Ishikawa (cell line): Measurements from ENCODE around the gene RNFT2.

Source experiments
- CEBPB ChIP-seq: IDR thresholded peaks from 2 replicates; pipeline ENCODE4 v1.6.1; 2012
- CREB1 ChIP-seq: IDR thresholded peaks from 2 replicates; pipeline ENCODE4 v1.6.1; 2012; ENCODE audit warnings: low read depth
- EGR1 ChIP-seq: IDR thresholded peaks from 2 replicates; pipeline ENCODE4 v1.6.1; 2012
- EP300 ChIP-seq: IDR thresholded peaks from 2 replicates; pipeline ENCODE4 v1.6.1; 2012; ENCODE audit warnings: borderline replicate concordance
- FOXM1 ChIP-seq: IDR thresholded peaks from 2 replicates; pipeline ENCODE4 v1.6.1; 2012; ENCODE audit warnings: low read depth, borderline replicate concordance
- NFIC ChIP-seq: IDR thresholded peaks from 2 replicates; pipeline ENCODE4 v1.6.1; 2012
- RAD21 ChIP-seq: IDR thresholded peaks from 2 replicates; pipeline ENCODE4 v1.6.1; 2012; ENCODE audit warnings: low read depth
- TAF1 ChIP-seq: IDR thresholded peaks from 2 replicates; pipeline ENCODE4 v1.6.1; 2012; ENCODE audit warnings: low read depth, mild to moderate bottlenecking
- TCF12 ChIP-seq: IDR thresholded peaks from 2 replicates; pipeline ENCODE4 v1.6.1; 2012; ENCODE audit warnings: low read depth
- TEAD4 ChIP-seq: IDR thresholded peaks from 2 replicates; pipeline ENCODE4 v1.6.1; 2012
- USF1 ChIP-seq: IDR thresholded peaks from 2 replicates; pipeline ENCODE4 v1.6.1; 2012
- YY1 ChIP-seq: IDR thresholded peaks from 2 replicates; pipeline ENCODE4 v1.6.1; 2012; ENCODE audit warnings: low read depth
- ZBTB7A ChIP-seq: IDR thresholded peaks from 2 replicates; pipeline ENCODE4 v1.6.1; 2012; ENCODE audit warnings: low read depth
- TF ChIP-seq, protein P1 (sequence below): IDR thresholded peaks from 2 replicates; pipeline ENCODE4 v1.6.1; 2012; ENCODE audit warnings: low read depth, mild to moderate bottlenecking
- TF ChIP-seq, protein P2 (sequence below): IDR thresholded peaks from 2 replicates; pipeline ENCODE4 v1.6.1; 2012

The RNFT2 gene, protein sequence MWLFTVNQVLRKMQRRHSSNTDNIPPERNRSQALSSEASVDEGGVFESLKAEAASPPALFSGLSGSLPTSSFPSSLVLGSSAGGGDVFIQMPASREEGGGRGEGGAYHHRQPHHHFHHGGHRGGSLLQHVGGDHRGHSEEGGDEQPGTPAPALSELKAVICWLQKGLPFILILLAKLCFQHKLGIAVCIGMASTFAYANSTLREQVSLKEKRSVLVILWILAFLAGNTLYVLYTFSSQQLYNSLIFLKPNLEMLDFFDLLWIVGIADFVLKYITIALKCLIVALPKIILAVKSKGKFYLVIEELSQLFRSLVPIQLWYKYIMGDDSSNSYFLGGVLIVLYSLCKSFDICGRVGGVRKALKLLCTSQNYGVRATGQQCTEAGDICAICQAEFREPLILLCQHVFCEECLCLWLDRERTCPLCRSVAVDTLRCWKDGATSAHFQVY

GRCh38 chr12:116737774-116738657 lies at the start of gene RNFT2, which contains the start of gene SPRING1:
Gene RNFT2, plus strand, starts transcription at chr12:116738315. Its CDS starts 2,183 bp downstream, at chr12:116740498.
Gene SPRING1, minus strand, starts transcription at chr12:116738069. Its CDS starts 169 bp downstream, at chr12:116737900.
- TF ChIP-seq, protein P1, sequence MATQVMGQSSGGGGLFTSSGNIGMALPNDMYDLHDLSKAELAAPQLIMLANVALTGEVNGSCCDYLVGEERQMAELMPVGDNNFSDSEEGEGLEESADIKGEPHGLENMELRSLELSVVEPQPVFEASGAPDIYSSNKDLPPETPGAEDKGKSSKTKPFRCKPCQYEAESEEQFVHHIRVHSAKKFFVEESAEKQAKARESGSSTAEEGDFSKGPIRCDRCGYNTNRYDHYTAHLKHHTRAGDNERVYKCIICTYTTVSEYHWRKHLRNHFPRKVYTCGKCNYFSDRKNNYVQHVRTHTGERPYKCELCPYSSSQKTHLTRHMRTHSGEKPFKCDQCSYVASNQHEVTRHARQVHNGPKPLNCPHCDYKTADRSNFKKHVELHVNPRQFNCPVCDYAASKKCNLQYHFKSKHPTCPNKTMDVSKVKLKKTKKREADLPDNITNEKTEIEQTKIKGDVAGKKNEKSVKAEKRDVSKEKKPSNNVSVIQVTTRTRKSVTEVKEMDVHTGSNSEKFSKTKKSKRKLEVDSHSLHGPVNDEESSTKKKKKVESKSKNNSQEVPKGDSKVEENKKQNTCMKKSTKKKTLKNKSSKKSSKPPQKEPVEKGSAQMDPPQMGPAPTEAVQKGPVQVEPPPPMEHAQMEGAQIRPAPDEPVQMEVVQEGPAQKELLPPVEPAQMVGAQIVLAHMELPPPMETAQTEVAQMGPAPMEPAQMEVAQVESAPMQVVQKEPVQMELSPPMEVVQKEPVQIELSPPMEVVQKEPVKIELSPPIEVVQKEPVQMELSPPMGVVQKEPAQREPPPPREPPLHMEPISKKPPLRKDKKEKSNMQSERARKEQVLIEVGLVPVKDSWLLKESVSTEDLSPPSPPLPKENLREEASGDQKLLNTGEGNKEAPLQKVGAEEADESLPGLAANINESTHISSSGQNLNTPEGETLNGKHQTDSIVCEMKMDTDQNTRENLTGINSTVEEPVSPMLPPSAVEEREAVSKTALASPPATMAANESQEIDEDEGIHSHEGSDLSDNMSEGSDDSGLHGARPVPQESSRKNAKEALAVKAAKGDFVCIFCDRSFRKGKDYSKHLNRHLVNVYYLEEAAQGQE: no peak
- TF ChIP-seq TCF12: 0 out of 2 replicates have a peak, but pooled peaks have one; percentile 53
- TF ChIP-seq CREB1: peak; percentile 74
- peak; percentile 18; the same call in 1 of the 2 replicates for TF ChIP-seq TEAD4
- peak; percentile 91 for TF ChIP-seq USF1
- TF ChIP-seq YY1: 0 out of 2 replicates have a peak, but pooled peaks have one; percentile 34
- TF ChIP-seq ZBTB7A: no peak
- TF ChIP-seq TAF1: peak; percentile 66
- TF ChIP-seq NFIC: no peak
- TF ChIP-seq, protein P2, sequence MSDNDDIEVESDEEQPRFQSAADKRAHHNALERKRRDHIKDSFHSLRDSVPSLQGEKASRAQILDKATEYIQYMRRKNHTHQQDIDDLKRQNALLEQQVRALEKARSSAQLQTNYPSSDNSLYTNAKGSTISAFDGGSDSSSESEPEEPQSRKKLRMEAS: peak; percentile 78
- TF ChIP-seq FOXM1: peak; percentile 96

- TF ChIP-seq, protein P1: no peak
- no peak for TF ChIP-seq TAF1
- no peak for TF ChIP-seq RAD21
- TF ChIP-seq TCF12: no peak
- TF ChIP-seq EGR1: no peak
- no peak for TF ChIP-seq CREB1
- no peak for TF ChIP-seq CEBPB
- TF ChIP-seq USF1: no peak
- TF ChIP-seq NFIC: no peak
- TF ChIP-seq YY1: no peak
- TF ChIP-seq, protein P2: no peak
- no peak for TF ChIP-seq ZBTB7A
- no peak for TF ChIP-seq EP300
- TF ChIP-seq FOXM1: no peak
- no peak for TF ChIP-seq TEAD4
Observed at GRCh38 chr12:116689521-116689920, 48.6 kb upstream of the RNFT2 start.

- TF ChIP-seq TAF1: no peak
- no peak for TF ChIP-seq TEAD4
- no peak for TF ChIP-seq USF1
- TF ChIP-seq TCF12: no peak
- no peak for TF ChIP-seq ZBTB7A
- TF ChIP-seq CEBPB: no peak
- no peak for TF ChIP-seq FOXM1
- TF ChIP-seq, protein P2: no peak
Observed at GRCh38 chr12:116689979-116690744, 48.0 kb upstream of the RNFT2 start.

GRCh38 chr12:116691205-116691604 lies 46.9 kb upstream of the RNFT2 start:
- TF ChIP-seq CEBPB: no peak
